Measurements from ENCODE around the gene LCE3C. TPM values are rescaled to one million over a fixed set of nuclear protein-coding genes. Genes with fewer than 3 reads are reported as not detected.

LCE3C gene
- not detected in 2 replicates for total RNA-seq

GRCh38 chr1:152599934-152600333 is at the start of gene LCE3C:
Gene LCE3C, plus strand, starts transcription at chr1:152600234. Its CDS starts 498 bp downstream, at chr1:152600732.

GRCh38 chr1:152566681-152567080 is 33.4 kb upstream of the LCE3C start, which contains the start of gene LCE3E:
Gene LCE3E, minus strand, starts transcription at chr1:152566780. Its CDS starts 572 bp downstream, at chr1:152566208.

GRCh38 chr1:152580433-152580832 is 19.6 kb upstream of the LCE3C start, which contains the start of gene LCE3D:
Gene LCE3D, minus strand, starts transcription at chr1:152580516. Its CDS starts 580 bp downstream, at chr1:152579936.

GRCh38 chr1:152613511-152613910 is 13.5 kb downstream of the LCE3C start, which contains the start of gene LCE3B:
Gene LCE3B, plus strand, starts transcription at chr1:152613811. Its CDS starts 0 bp downstream, at chr1:152613811.

GRCh38 chr1:152622803-152623202 is 22.8 kb downstream of the LCE3C start, which contains the start of gene LCE3A:
Gene LCE3A, minus strand, starts transcription at chr1:152623103. Its CDS starts 0 bp downstream, at chr1:152623103.

Other genes with a start within 250 kb of the LCE3C start
- under 0.01 TPM in 1 of 2 replicates, not detected in the other for gene FLG2, start 240.2 kb upstream of the LCE3C start, total RNA-seq
- gene CRNN, start 186.0 kb upstream of the LCE3C start, total RNA-seq = not detected in 2 replicates
- not detected in 2 replicates for gene LCE5A, start 89.4 kb upstream of the LCE3C start, total RNA-seq
- not detected in 2 replicates for gene CRCT1, start 85.8 kb upstream of the LCE3C start, total RNA-seq
- not detected in 2 replicates for gene LCE3E, start 33.5 kb upstream of the LCE3C start, total RNA-seq
- gene LCE3D, start 19.7 kb upstream of the LCE3C start, total RNA-seq = not detected in 2 replicates
- not detected in 2 replicates for gene LCE3B, start 13.6 kb downstream of the LCE3C start, total RNA-seq
- not detected in 2 replicates for gene LCE3A, start 22.9 kb downstream of the LCE3C start, total RNA-seq
- not detected in 2 replicates for gene LCE2D, start 63.1 kb downstream of the LCE3C start, total RNA-seq
- gene LCE2C, start 75.0 kb downstream of the LCE3C start, total RNA-seq = not detected in 2 replicates
- not detected in 2 replicates for gene LCE2B, start 85.9 kb downstream of the LCE3C start, total RNA-seq
- 0.25 and 2.2 TPM in 2 replicates for gene LCE2A, start 98.1 kb downstream of the LCE3C start, total RNA-seq
- not detected in 2 replicates for gene LCE4A, start 107.9 kb downstream of the LCE3C start, total RNA-seq
- gene KPRP, start 157.8 kb downstream of the LCE3C start, total RNA-seq = not detected in 2 replicates
- gene LCE1F, start 174.9 kb downstream of the LCE3C start, total RNA-seq = 0.62 TPM in 1 of 2 replicates, not detected in the other
- gene LCE1E, start 186.0 kb downstream of the LCE3C start, total RNA-seq = not detected in 2 replicates
- gene LCE1D, start 196.5 kb downstream of the LCE3C start, total RNA-seq = not detected in 2 replicates
- gene LCE1C, start 206.4 kb downstream of the LCE3C start, total RNA-seq = not detected in 2 replicates
- not detected in 2 replicates for gene LCE1B, start 211.7 kb downstream of the LCE3C start, total RNA-seq
- gene LCE1A, start 227.2 kb downstream of the LCE3C start, total RNA-seq = not detected in 2 replicates
- not detected in 2 replicates for gene LCE6A, start 242.6 kb downstream of the LCE3C start, total RNA-seq